NB4 (cell line): ENCODE measurements around the gene GARIN5A.

Experiments used
- POLR2A ChIP-seq: IDR thresholded peaks from 2 replicates; pipeline ENCODE4 v1.6.1; 2011; ENCODE audit warnings: mild to moderate bottlenecking; ENCODE audit not compliant: insufficient read length; ENCODE audit errors: extremely low read depth
- TF ChIP-seq, protein P1 (sequence below): IDR thresholded peaks from one replicate; pipeline ENCODE4 v1.5.1; 2012; ENCODE audit warnings: low read depth, low read length
- TF ChIP-seq, protein P2 (sequence below): IDR thresholded peaks from 2 replicates; pipeline ENCODE4 v1.6.1; 2011; ENCODE audit warnings: low read depth, low read length

GRCh38 chr19:50489461-50490011 is 12.9 kb upstream of the GARIN5A start:
- TF ChIP-seq, protein P1, sequence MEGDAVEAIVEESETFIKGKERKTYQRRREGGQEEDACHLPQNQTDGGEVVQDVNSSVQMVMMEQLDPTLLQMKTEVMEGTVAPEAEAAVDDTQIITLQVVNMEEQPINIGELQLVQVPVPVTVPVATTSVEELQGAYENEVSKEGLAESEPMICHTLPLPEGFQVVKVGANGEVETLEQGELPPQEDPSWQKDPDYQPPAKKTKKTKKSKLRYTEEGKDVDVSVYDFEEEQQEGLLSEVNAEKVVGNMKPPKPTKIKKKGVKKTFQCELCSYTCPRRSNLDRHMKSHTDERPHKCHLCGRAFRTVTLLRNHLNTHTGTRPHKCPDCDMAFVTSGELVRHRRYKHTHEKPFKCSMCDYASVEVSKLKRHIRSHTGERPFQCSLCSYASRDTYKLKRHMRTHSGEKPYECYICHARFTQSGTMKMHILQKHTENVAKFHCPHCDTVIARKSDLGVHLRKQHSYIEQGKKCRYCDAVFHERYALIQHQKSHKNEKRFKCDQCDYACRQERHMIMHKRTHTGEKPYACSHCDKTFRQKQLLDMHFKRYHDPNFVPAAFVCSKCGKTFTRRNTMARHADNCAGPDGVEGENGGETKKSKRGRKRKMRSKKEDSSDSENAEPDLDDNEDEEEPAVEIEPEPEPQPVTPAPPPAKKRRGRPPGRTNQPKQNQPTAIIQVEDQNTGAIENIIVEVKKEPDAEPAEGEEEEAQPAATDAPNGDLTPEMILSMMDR: no peak
- TF ChIP-seq POLR2A: no peak
- TF ChIP-seq, protein P2, sequence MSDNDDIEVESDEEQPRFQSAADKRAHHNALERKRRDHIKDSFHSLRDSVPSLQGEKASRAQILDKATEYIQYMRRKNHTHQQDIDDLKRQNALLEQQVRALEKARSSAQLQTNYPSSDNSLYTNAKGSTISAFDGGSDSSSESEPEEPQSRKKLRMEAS: no peak
